GM18499 (cell line): ENCODE data around the gene COL28A1.
"Not testable (repeated sequence)": the region's sequence is repeated elsewhere in the genome, so short reads cannot be mapped to it uniquely, and the experiment has no call there.

Source experiments
- ATAC-seq: cut with Tn5 transposase; IDR thresholded peaks from one replicate; pipeline ENCODE4 v1.9.1; 2021; ENCODE audit warnings: moderate number of reproducible peaks; ENCODE audit not compliant: insufficient read depth, unreplicated experiment

Gene COL28A1

DNA sequence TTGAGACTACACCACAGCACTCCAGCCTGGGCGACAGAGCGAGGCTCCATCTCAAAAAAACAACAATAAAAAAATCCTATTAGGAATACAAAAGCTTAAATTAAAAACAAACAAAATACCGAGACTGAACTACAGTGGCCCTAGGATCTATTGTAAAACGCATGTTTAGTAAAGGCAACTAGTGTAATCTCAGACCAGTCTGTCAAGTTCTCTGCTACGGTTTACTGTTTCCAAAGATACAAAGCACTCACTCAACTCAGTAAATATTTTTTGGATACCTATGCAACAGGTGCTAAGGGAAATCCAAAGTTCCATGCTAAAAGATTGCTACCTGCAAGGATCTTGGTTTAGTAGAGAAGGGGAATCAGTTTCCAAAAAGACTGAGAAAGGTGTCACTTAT is 27.6 kb upstream of the COL28A1 start:
- ATAC-seq, result no peak

DNA sequence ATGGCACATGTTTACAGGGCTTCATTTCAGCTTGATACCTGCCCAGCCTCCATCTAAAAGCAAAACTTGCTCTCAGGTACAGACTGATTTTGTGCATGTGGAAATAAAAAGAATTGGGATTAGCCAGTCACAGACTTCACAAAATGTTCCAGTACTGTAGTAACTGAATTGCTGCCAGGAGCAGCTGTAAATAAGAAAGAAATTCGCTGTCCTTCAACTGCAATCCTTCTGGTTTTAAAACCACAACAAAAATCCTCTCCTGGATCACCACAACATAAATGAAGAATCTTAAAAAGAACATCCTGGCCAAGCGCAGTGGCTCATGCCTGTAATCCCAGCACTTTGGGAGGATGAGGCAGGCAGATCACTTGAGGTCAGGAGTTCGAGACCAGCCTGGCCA is 27.1 kb upstream of the COL28A1 start:
- no peak for ATAC-seq

DNA sequence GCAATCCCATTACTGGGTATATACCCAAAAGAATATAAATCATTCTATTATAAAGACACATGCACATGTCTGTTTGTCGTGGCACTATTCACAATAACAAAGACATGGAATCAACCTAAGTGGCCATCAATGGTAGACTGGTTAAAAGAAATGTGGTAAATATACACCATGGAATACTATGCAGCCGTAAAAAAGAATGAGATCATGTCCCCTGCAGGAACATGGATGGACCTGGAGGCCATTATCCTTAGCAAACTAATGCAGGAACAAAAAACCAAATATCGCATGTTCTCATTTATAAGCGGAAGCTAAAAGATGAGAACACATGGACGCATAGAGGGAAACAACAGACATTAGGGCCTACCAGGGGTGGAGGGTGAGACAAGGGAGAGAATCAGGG is 25.9 kb upstream of the COL28A1 start:
- ATAC-seq, result not testable (repeated sequence)

DNA sequence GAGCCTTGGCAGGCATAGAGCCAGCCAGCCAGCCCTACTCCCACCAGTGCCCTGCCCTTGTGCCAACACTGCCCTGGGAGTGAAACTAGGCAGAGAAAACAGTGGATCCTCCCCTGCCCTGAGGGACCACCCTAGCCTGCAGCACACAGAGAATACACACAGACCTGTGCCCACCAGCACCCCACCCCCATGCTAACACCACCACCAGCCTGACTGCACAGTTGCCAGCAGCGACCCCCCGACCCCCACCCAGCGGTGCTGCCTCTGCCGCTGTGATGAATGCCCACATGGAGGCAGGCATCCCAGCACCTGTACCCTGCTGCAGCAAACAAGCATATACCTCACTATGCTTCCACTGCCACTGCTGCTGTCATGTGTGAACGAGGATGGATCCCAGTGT is 21.6 kb upstream of the COL28A1 start:
- no peak for ATAC-seq

DNA sequence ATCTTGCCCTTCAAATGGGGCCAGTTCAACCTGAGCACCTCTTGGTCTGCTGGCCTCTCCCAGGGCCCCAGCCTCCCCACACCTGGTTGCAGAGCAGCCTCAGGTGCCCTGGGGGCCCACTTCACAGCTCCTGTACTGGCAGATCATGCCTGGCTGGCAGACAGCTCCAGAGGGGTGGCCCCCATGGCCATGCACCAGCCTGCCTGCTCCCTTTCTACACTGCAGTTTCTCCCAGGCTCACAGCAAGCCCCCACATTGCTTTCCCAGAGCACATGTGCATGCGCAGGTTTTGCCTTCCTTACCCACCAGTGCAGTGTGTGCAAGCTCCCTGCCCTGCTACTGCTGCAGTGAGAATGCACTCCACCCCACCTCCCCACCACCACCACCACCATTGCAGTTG is 21.2 kb upstream of the COL28A1 start:
- no peak for ATAC-seq

DNA sequence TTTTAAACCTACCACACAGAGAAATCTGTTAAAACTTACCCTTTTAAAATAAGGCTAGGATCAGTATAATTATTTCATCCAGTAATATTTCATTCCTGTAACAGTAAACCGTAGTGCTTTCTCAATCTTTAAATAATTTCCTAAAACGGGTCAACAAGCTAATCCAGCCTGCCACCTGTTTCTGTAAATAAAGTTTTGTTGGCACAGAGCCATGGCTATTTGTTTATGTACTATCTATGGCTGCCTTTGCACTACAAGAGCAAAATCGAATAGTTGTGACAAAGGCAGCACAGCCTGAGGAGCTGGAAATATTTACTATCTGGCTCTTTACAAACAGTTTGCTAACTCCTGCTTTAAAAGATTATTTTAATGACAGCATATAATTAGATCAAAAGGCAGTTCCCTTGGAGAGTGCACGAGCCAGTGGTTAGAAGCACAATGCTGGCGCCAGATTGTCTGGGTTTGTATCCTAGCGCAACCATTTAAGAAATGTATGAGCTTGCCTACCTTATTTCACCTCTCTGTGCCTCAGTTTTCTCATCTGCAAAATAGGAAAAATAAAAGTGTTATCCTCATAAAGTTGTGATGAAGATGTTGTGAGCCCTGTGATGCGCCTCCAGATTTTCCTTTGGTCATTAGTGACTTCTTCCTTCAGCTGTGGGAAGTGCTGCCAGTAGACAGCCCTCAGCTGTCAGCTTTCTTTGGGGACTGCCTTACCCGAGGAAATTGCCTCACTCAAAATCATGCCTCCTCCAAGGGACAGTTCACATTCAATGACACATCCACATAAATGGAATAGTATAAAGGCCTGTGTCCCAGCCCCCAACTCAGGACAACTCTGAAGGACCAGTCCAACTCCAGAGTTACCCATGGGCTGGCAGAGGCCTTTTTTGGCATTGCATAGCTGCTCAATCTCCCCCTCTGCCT is 19.2 kb upstream of the COL28A1 start:
- ATAC-seq, result no peak

DNA sequence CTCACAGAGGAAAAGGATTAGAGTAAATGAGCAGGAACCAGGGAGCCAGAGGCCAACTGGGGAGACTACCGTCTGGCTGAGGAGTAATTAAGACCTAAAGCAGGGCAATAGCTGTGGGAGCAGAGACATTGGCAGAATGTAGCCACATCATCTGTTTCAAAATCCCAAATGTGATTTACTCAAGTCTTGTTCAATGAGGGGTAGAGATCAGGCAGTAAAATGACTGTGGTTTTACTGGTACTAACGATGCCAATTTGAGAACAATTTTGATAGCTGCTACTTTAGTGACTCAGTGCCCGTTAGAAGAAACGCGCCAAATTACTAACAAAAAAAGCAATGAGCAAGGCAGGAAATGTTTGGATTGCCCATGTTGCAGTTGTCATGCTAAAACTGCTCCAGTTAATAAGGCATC is 18.4 kb upstream of the COL28A1 start:
- ATAC-seq, result no peak

DNA sequence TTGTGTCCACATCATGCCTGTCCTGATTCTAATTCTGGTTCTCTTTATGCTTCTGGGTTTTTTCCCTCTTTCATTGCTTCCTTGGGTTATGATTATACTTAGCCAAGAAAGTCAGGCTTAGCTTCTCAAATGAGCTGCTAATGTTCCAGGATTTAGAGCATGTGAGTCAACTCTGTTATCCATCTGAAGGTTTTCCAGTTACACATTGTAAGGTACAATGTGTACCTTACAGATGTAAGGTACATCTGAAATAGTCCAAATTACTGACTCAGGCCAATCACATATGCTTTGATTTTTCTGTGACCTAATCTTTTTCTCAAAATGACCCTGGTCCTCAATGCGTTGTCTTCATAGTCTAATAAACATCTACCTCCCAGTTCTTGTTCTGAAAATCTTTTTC is 17.7 kb upstream of the COL28A1 start:
- ATAC-seq, result no peak

DNA sequence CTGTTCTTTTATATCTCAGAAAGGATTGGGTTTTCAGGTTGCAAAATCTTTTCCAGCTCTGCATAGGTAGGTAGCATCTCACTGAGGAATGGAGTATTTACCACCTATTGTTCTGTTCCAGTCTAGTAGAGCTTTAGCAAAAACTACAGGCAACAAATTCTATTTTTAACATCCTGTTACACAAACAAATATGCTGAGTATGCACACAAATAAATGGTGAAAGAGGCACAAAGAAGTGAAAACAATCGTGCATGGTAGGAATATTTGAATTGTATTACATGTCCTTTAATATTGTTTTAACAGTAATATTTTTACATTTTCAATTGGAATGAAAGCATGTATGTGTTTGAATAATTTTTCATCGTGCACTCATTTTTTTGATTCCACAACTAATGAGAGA is 16.5 kb upstream of the COL28A1 start:
- no peak for ATAC-seq

DNA sequence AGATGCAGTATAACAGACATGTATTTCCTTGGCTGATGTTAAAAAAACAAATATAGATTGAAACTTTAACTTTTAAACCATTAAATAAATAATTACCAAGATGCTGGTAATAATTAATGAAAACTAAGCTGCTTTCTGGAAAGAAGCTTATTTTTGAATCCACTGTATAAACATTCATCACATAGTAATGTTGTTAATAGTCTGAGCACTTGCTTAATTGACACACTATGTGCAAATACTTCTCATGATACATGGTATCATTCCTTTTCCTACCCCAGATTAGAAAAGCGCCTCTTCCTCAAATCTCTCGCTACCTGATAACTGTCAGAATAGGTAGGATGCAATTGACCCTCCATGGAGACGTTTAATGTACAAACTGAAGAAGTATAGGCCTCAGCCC is 15.0 kb upstream of the COL28A1 start:
- no peak for ATAC-seq

DNA sequence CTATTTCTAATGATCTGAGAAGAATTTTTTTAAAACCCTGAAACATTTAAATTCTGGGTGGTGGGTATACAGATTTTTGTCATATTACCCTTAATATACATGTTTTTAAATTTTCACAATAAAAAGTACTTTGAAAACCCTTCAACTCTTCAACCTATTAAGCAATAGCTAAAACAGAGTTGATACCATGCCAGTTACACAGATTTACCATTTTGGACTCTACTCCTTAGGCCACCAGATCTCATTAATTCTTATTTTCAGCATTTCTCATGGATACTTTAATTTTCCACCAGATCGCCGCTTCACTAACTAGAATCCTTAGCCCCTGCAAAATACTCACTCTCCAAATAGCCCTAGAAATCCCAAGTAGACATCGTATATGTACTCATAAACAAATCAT is 12.7 kb upstream of the COL28A1 start:
- ATAC-seq, result no peak

DNA sequence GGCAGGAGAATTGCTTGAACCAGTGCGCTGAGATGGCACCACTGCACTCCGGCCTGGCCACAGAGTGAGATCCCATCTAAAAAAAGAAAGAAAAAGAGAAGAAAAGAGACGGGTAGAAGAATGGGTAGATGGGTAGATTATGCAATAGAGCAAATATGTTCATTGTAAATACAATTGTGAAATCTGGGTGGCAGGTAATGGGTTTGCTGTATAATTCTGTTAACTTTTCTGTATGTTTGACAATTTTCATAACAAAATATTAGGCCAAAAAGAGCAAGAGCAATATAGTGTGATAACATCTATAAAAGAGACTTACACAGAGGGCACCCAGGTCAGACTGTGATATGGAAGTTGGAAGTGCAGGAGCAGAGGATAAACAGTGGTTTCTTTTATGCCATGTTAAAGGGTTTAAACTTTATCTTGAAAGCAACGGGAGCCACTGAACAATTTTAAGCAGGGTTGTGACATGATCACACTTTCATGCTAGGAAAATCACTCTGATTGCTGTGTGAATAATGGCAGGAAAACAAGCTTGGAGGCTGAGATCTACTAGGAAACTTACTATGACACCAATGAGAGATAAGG is 6.7 kb upstream of the COL28A1 start:
- no peak for ATAC-seq

DNA sequence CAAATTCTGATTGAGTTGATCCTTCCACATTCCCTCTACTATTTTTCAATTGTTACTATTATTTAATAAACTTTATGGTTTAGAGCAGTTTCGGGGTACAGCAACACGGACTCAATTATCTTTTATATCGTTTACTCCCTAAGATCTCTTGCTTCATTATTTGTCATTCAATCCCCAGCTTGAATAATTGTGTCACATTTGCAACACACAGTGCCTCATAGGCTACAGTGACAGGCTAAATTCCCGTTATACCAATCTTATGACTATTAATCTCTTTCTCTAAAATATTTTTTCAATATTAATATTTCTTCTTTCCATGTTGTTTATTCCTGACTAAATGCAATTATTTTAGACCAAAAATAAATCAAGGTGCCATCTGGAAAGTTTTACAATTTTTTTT is 4.0 kb upstream of the COL28A1 start:
- ATAC-seq, result no peak

DNA sequence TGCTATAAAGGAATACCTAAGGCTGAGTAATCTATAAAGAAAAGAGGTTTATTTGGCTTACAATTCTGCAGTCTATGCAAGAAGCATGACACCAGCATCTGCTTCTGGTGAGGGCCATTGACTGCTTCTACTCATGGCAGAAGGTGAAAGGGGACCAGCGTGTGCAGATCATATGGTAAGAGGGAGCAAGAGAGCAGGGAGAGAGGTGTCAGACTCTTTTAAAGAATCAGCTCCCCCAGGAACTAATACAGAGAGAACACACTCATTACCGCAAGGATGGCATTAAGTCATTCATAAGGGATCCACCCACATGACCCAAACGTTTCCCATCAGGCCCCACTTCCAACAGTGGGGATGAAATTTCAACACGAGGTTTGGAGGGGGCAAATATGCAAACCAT is 3.5 kb upstream of the COL28A1 start:
- no peak for ATAC-seq

DNA sequence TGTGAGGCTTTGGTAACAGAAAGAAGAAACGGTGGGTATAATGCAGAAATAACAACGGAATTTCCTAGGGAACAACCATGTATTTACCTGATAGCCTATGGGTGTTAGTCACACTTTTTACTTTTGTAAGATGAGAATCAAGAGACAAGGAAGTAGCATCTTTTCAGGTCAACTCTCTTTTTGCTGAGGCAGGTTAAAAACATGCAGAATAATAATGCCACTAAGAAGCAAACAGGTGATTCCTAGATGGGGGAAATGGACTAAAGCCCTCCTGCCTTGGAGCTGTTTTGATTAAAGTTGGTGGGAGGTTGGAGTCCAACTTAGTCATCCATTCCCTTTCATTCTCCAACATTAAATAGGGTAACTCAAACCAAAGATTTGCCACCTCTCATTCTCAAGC is 2.0 kb upstream of the COL28A1 start:
- no peak for ATAC-seq

DNA sequence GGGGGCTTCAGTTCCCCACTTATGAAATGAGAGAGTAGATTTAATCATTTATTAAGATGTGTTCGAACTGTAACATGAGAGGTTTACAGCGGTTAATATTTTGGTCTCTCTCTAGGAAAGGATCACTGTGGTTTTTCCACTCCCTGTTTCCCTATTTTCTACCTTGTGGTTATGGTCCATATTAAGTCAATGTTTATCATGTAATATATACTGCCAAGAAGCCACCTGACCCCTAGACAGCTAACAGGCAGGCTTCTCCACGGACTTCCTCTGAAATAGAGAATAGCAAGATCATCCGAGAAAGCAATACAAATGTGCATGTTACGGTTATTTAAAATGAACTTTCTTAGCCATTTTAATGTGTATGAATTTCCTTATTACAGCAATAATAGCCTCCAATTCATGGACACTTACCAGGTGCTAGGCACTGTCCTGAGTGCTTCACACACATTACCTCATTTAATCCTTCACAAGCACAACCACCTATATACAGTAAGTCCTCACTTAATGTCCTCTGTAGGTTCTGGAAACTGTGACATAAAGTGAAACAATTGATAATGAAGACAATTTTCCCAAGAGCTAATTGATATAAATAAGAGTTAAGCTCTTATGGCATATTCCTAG is 835 bp upstream of the COL28A1 start:
- ATAC-seq, result no peak

DNA sequence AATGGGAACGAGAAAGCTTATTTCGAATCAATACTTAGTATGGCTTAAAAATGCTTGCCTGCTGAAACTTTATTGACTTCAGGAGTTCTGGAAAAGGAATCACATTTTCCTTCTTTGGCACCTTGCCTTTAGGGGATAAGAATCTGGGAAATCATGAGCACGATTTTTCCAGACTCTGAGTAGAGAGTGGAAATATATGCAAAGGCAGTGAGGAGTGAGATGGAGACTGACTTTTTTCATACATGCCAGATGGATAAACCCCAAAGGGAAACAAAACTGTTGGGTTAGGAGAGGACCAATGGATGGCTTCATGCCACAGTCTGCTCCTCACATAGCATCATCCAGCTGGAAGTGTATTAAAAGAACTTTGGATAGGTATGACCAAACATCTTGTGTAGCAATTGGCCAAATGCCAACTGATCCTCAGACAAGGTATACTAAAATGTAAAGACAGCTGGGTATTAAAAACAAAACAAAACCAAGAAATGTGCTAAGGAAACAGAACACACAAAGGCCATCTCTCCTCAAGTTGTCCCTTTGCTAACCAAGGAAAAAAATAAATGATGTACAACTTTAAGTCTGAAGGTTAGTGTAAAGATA is 1.7 kb downstream of the COL28A1 start:
- no peak for ATAC-seq

DNA sequence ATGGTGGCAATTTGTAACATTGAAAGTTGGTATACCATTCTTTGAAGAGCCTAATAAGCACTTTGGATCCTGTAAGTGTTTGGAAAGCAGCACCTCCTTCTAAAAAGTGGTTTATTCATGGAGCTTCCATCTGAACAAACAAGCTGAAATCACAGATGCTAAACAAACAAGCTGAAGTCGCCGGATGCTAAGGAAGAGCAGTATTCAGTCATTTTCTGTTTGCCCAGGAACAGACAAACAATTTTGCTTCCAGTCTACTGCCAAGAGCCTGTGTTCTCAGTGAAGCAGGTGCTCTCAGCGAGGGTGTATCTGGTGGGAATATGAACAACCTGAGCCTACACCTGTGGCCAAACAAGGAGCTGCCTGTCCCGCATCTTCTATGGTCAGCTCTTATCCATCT is 6.3 kb downstream of the COL28A1 start:
- ATAC-seq, result no peak

DNA sequence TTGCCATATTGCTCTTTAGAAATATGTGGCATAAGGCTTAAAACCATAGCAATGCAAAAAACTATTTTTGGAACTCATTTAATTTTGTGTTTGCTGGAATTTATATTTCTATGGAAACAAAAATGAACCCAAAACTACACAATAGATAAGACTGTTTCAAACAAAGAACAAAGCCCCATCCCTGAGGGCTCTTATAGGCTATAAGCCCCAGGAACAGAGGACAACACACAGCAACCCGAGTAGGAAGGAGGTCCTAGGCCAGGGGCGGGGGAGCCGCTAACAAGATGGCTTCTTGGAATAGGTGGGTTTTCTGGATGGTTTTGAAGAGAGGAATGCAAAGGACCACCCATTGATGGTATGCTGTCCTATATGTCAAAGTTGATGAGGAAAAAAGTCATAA is 8.6 kb downstream of the COL28A1 start:
- ATAC-seq, result no peak

DNA sequence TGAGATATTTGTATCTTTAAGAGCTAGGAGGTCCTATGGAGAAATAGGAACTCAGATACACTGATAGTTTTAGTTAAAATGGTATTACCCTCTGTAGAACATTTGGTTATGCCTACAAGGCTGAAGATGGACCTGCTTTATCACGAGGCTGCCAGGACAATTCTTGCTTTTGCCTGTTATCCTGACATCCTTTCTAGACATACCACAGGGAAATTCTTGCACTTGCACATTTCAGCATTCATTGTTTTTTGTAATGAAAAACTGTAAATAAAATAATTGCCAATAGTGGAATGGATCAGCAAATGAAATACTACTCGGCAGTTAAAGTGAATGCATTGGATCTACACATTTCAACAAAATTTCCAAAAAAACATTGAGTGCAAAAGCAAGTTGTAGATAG is 9.7 kb downstream of the COL28A1 start:
- no peak for ATAC-seq

DNA sequence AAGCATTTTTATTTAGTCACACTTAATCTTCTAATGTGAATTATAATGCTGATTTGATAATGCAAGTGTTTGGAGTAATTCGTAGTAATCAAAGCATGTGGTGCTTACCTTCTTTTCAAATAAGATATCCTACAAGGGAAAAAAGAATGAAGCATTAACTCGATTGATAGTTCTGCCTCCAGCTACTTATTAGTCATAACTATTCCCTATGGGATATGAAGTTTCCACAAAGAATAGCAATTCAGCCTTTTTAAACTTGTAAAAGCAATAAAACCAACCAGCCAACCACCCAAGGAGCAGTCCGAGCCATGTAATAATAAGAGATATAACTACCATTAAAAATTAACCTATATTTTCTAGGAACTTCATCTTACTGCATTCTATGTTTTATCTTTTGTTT is 11.6 kb downstream of the COL28A1 start:
- no peak for ATAC-seq
